GM18520 (cell line): ENCODE data around the gene CFAP141.
"Not testable (repeated sequence)": the region's sequence is repeated elsewhere in the genome, so short reads cannot be mapped to it uniquely, and the experiment has no call there.

ENCODE experiments used
- ATAC-seq: cut with Tn5 transposase; IDR thresholded peaks from one replicate; pipeline ENCODE4 v1.9.1; 2021; ENCODE audit not compliant: unreplicated experiment

CFAP141 gene

DNA sequence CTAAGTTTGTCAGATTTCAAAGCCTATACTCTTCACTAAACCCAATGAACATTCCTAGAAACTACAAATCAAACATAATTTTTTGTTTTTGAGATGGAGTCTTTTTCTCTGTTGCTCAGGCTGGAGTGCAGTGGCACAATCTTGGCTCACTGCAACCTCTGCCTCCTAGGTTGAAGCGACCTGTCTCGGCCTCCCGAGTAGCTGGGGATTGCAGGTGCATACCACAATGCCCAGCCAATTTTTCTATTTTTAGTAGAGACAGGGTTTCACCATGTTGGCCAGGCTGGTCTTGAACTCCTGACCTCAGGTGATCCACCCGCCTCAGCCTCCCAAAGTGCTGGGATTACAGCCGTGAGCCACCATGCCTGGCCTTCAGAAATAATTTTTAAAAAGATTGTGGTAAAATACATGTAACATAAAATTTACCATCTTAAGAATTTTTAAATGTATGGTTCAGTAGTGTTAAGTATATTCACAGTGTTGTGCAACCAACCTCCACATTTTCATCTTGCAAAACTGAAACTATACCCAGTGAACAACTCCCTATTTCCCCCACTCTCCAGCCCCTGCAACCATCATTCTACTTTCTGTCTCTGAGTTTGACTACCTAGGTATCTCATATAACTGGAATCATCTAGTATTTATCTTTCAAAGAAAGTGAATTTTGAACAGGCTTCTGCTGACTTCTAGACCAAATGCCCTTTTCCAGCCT, 2.7 kb upstream of the CFAP141 start:
- ATAC-seq, result no peak

DNA sequence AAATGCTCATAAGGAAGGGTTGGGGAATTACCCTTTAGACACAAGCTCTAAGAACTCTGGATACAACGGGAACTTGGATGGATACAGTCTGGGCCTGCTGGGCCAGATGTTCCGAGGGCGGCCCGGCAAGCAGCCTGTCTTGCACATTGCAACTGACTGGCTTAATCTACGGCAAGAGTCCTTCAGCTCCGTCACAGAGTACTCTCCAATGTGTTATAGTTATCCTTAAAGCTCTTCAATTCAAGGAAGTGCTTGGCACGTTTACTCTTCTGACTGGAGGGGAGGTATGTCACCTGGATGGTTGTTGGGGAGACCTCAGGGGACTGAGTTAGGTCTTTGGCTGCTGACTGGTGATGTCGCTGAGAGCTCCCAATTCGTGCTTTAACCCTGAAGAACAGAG, 1.1 kb upstream of the CFAP141 start:
- no peak for ATAC-seq

DNA sequence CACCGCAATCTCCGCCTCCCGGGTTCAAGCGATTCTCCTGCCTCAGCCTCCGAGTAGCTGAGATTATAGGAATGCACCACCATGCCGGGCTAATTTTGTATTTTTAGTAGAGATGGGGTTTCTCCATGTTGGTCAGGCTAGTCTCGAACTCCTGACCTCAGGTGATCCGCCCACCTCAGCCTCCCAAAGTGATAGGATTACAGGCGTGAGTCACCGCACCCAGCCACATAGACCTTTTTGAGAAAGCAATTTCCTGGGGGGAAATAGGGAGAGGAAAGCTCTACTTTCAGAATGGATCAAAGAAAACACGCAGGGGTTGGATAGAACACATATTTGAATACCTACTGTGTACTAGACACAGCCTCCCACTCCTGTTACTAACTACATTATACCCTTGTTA, 355 bp downstream of the CFAP141 start:
- not testable (repeated sequence) for ATAC-seq

DNA sequence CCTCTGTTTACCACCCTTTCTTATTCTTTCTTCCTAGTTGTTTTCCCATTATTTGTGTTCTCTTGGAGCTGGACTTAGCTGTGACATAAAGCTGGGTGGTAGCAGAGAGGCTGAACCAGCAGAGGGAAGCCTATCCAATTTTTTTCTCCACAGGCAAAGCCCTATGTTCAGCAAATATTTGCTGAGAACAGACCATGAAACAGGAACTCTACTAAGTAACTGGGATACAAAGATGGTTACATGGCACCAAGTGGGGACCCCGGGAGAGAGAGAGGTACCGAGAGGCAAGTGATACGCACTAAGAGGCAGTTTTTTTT, 6.6 kb downstream of the CFAP141 start:
- ATAC-seq, result no peak

DNA sequence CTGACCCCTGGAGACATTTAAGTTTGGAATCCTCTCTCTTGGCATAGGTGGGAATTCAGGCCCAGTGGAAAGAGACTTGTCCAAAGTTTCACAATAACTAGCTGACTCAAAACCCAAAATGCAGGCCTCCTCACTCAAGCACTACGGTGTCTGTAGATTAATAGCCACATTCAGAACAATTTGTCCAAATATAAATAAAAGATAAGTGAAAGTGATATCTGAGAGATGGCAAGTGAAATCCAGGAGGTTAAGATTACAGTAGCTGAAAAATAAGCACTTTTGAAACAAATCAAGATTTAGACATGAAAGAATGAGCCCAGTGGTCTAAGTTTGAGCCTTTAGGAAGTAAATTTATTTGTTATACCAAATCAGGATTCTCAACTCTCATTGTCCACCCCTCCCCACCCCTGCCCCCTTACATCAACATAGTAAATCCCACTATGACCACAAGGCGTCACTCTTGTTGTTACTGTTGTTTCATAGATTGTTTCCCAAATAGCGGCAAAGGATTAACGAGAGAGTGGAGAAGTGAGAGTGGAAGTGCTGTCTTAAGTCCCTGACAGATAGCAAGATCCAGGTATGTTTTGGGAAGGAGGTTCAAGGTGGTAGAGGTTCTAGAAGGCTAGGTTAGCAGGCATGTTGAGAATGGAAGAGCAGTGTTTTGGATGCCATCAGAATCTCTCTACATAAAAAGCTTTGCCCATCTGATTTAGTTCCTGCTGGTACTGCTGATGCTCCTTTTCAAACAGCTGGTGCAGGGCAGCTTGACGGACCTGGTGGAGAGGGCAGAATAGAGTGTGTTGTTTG, 7.2 kb downstream of the CFAP141 start:
- ATAC-seq, result no peak

DNA sequence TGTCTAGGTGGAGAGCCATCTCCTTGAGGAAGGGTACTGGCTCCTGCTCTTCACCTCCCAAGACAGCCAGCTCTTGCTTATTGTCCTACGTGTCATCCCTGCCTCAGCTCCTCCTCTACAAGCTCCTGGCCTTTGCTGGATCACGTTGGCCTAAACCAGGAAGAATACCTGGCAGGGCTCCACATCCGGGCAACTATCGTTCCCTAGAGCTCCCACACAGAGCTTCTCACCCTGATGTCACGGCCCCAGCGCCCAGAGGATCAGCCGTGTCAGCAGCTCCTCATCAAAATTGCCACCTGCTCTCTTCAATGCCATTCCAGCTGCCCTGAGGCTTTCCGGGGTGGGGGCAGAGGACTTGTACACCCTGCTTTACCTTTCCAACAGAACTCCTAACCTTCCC, 12.3 kb downstream of the CFAP141 start:
- no peak for ATAC-seq

DNA sequence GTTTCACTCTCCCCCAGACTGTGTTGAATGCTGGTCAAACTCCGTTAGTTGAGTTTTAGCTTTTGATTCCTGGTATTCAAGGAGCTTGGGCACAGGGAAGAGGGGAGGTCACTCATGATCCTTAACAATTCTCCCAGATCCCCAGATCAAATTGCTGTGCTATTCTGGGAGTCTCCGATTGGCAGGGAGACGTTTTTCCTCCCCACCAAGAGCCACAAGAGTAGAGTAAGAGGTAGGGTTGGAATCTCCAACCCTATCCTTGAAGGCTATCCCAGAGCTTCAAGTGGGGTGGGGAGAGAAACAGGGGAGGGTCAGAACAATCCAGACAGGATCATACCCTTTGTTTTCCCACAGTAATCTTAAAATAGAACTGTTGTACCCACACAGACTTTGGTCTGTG, 13.7 kb downstream of the CFAP141 start:
- ATAC-seq, result no peak

DNA sequence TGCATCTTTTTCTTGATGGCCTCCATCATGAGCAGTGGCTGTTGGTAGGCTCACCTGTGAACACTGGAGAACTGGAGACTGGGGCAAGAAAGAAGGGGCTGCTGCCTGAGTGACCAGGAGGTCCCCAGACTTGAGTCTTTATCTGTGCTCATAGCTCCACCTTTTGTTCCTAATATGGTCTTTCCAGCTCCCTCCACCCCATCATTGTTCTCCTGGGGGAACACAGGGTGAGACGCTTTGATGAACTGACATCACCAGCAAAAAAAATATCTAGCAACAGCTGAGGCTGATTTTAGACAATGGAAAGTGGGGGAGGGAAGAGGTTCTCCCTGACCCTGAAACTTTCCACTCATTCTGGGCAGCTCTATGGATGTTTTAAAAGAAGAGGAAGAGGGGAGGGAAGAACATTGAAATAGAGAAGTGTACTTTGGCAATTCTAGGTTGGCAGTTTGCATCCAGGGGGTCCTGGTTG, 14.1 kb downstream of the CFAP141 start, which contains the start of gene TPM3:
TPM3 (minus strand) TSS at position 111 of the 472 bp plus-strand sequence; CDS start at position 29, 82 bp downstream.
- no peak for ATAC-seq

DNA sequence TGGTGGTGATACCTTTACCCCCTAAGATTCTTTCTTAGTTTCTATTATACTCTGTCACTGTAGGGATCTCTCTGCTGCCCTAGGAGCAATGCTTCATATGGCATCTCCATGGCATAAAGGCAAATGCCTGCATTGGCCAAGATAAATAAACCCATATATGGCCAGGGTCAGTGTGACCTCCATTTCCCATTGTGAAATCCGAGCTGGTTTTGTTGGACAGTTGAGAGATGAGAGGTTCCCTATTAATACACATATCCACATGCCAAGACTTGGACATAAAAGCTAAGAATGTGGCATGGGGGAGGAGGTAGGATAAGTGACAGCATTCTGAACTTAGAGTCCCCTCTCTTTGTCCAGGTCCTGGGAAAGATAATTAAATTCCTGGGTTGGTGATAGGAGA, 15.6 kb downstream of the CFAP141 start:
- ATAC-seq, result no peak

DNA sequence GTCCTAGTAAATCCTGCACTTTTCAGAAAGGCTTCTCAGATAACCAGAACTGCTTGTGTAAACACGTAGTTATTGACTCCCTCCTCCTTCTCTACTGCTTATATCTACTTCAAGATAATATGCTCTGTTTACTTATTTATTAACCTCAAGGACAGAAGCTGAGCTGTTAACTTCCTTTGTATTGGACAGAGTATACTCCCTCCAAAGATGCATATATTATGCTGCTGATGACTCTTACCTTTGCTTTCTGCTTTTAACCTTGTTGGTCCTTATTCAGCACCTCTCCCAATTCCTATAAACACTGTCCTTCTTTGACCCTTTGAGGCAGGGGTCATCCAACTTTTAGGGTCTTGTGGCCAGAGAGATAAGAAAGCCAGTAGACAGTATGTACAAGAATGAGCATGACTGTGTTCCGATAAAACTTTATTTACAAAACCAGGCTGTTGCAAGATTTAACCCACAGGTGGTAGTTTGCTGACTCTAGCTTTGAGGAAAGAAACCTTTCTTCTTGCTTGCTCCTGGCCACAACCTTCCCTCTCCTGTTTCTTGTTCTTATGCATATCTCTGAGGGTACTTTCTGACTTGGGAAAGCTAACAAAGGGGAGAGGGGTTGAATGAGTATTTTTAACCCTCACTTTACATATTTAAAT, 19.2 kb downstream of the CFAP141 start:
- ATAC-seq, result no peak

DNA sequence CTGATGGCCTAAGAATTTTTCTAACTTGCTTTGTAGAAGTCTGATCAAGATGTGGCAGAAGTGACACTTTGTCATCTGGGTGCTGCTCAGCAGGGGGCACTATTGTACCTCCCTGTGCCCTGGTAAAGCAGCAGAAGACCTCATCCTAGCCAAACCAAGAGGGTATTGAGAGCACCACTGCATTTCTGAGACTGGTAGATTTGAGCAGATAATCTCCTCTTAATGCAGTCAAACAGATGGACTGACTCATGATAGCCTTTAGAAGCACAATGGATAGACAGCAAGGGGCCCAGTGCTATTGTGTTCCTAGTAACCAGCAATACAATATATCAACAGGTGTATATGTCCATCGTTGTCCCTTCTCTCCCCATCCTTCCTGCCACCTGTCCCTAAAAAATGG, 20.0 kb downstream of the CFAP141 start:
- ATAC-seq, result no peak

DNA sequence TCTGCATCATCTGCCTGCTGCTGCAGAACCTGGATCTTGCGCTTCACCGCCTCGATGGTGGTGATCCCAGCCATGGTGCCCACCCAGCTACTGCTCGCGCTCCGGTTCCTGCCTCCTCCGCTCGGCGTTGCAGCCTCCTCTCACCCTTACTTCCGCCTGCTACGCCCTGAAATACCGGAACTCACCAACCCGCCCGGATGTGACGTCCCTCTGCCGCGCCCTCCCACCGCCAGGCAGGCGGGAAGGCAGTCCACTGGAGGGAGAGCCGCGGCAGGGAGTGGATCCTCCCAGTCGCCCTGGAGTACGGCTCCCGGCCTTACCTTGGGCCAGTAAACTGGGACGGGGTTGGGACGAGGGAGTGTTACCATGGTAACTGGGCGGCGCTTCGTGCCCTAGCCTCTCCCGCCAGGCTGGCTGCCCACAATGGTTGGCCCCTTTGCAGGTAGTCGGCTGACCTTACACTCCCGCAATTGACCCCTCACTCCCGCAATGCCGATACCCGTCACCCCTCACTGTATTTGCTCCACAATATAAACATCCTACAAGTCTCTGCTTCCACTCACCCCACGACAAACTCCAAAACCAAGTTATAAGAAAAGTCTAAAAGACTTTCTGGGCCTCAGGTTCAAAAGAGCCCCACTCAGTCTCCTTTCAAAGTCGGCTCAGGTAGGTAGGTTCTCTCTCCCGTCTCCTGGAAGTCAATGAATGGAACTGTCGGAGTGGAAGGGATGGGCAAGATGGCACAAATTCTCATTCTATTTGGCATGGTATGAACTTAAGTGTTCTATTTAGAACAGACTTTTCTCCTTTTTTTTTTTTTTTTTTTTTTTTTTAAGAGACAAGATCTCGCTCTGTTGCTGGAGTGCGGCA, 22.9 kb downstream of the CFAP141 start:
- peak; percentile 82 for ATAC-seq

DNA sequence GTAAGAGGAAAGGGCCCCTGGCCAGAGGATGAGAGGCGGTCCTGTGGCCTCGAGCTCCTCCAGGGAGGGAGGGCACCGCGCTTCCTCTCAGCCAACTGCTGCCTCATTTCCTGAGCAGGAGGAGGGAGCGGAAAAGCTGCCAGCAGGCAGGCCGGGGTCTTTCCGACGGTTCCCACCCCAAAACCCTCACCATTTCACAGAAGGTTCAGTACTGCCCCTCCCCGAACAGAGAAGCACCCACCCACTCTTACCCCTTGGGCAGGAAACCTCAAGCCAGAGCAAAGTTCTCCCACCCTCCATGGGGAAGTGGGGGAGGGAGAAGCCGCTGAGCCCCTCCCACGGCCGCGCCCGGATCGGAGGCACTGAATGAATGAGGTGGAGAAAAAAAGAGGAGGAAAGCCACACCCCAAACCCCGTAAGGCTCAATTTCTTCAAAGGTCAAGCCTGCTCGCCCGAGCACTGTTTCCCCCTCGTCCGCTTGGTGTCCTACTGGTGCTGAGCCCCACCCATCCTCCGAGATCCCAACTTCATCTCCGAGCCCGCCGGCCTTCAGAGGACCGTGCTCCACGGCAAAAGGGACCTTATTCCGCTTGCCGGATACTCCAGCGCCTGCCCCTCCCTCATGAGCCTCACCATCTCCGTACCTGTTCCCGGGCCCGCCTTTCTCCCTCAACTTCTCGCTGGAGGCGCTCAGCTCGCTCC, 23.6 kb downstream of the CFAP141 start:
- ATAC-seq, result no peak

DNA sequence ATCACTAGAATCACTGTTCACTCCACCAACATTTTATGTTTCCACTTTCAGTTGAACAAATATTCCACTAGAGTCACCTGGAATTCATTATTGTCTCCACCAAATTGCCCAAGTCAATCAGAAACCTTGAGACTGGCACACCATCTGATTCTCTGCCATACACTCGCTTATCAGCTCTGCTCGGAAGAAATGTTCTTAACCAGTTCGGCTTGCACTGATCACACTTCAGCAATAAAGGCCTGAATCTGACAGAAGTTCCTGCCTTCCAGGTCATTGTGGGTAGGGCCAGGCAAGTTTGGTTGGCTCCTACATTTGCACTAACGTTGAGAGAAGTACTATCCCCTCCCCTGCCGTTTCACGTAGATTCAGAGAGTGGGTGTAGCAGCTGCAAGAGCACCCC, 24.2 kb downstream of the CFAP141 start:
- no peak for ATAC-seq

DNA sequence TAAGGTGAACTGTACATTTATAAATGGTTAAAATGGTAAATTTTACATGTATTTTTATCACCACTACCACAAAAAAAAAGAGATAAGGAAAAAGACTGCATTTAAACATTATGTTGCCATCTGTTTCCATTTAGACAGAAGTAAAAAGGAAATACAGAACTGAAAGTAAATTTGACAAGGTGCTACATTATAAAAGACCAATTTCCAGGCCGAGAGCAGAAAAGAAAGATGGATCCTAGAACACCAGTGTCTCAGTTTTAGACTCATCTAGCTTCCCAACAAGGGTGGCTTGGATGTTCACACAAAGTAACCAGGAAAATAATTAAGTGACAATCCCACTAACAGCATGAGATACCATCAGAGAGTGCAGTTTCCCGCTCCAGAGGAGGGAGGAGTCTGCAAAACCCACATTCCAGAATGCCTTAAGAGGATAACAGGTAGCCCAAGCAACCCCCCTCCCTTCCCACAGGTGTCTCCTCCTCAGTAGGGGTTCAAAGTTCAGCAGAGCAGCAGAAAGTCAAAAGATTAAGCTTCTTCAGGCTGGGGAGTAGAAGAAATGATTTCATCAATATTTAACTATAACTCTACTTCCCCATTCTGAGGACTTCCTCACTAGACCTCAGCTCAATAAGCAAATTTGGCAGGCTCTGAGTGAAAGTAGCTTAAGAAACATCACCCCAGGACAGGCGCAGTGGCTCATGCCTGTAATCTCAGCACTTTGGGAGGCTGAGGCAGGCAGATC, 26.0 kb downstream of the CFAP141 start:
- ATAC-seq, result no peak

DNA sequence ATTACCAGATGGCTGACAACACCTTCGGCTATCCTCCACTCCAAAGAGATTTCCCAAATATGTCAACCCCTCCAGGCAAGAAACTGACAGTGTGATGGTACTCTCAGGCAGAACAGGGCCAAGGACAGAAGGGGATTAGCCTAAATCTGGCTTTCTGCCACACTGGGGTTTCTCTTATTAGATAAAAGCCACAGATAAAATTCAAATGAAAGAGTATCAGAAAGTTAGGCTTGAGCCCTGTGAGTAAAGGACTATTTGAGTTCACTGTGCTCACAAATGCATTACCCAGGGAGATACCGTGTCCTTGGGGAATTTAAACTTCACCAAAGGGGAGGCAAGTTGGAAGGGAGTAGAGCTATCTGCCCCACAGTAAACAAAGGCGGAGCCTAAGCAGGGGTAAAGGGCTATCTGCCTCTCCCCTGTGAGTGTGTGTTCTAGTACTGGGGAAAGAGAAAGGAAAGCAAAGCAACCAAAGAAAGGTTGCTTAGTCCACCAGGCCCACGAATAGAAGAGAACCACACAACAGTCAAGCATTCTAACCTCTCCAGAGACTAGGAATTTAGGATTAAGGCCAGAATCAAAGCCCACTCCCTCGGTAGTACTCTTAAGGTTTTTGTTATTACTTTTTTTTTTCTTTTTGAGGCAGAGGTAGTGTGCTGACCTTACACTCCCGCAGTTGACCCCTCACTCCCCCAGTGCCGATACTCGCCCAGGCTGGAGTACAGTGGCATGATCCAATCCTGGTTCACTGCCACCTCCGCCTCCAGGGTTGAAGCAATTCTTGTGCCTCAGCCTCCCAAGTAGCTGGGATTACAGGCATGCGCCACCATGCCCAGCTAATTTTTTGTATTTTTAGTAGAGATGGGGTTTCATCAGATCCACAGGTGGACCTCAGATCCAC, 27.0 kb downstream of the CFAP141 start:
- ATAC-seq, result no peak

DNA sequence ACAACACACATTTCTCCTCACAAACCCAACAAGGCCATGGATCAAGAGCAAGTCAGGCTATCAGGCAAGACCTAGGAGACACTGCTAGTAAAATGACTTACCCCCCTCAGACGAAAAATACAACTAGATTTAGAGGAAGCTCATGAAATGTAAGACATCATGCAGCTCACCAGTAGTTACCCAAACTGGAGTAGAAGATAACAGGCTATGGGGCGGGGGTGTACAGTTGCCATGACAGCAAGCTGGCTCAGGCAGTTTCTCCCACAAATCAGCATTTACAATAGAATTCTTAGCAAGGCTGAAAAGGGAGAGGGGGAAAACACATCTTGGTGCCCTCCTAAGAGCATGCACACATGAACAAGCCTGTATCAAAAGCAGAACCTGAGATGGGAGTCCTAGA, 28.1 kb downstream of the CFAP141 start:
- ATAC-seq, result no peak

DNA sequence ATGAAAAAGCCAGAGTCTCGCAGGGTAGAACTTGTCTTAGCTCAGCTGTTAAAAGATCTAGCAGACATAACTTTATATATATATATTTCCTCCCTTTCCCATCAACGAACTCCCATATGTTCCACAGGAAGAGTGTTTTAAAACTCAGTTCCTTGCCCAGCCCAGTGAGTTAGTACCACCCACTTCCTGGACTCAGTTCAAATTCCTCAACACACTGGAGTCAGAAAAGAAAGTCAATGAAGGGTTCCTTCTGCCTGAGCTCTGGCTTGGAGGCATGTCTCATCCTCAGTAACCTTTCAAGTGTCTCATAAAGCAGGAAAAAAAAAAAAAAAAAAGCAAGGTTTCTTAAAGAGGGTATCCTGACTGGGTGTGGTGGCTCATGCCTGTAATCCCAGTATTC, 29.8 kb downstream of the CFAP141 start:
- no peak for ATAC-seq

DNA sequence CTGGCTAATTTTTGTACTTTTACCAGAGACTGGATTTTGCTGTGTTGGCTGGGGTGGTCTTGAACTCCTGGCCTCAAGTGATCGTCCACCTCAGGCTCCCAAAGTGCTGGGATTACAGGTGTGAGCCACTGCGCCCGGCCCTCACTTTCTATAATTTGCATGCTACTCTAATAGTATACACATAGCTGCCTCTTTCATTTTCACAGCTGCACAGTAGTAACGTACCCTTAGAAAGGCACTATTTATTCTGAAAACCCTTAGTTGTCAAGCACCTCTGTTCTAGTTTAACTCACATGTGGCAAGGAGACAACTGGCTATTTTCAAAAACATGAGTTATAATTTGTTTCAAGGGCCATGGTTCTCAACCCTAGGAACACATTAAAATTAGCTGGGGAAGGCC, 31.5 kb downstream of the CFAP141 start:
- no peak for ATAC-seq
